GM12878 (cell line): ENCODE data around the gene AKAP12.

ENCODE experiments used
- BHLHE40 ChIP-seq, 2 experiments: fragments of 450-650 bp in 1 of 2; IDR thresholded peaks; 2 replicates each; pipeline ENCODE4 v1.6.1; 2011 to 2017; ENCODE audit warnings: low read depth in 2 of 2, borderline replicate concordance in 1 of 2, improper control_type of control experiment in 1 of 2, low read length in 1 of 2, mild to moderate bottlenecking in 1 of 2
- BRCA1 ChIP-seq: IDR thresholded peaks from 2 replicates; pipeline ENCODE4 v1.6.1; 2011; ENCODE audit warnings: low read depth, low read length, improper control_type of control experiment
- EP300 ChIP-seq, 2 experiments: fragments of 150-350 bp in 1 of 2; IDR thresholded peaks; 2 replicates each; pipeline ENCODE4 v1.6.1; 2011 to 2012; ENCODE audit warnings: low read depth in 2 of 2, low read length in 2 of 2, borderline replicate concordance in 1 of 2, improper control_type of control experiment in 1 of 2, inconsistent platforms in 1 of 2; ENCODE audit not compliant: control insufficient read depth in 1 of 2
- HDAC2 ChIP-seq: fragments of 200-600 bp; sonication (generic); IDR thresholded peaks from 2 replicates; pipeline ENCODE4 v1.6.1; 2017
- MAX ChIP-seq: IDR thresholded peaks from 2 replicates; pipeline ENCODE4 v1.6.1; 2012; ENCODE audit warnings: low read depth, low read length, improper control_type of control experiment
- POLR2AphosphoS2 ChIP-seq: IDR thresholded peaks from 2 replicates; pipeline ENCODE4 v1.6.1; 2011; ENCODE audit warnings: low read depth, mild to moderate bottlenecking, low read length, improper control_type of control experiment, moderate library complexity
- POLR2AphosphoS5 ChIP-seq: IDR thresholded peaks from 2 replicates; pipeline ENCODE4 v1.6.1; 2011; ENCODE audit warnings: mild to moderate bottlenecking, low read length, inconsistent platforms
- RAD21 ChIP-seq: IDR thresholded peaks from 2 replicates; pipeline ENCODE4 v1.6.1; 2011; ENCODE audit warnings: mild to moderate bottlenecking, low read depth, low read length, moderate library complexity; ENCODE audit not compliant: insufficient read depth
- RFX5 ChIP-seq: IDR thresholded peaks from 2 replicates; pipeline ENCODE4 v1.6.1; 2011; ENCODE audit warnings: low read depth, low read length, improper control_type of control experiment
- SIN3A ChIP-seq: IDR thresholded peaks from 2 replicates; pipeline ENCODE4 v1.6.1; 2012; ENCODE audit warnings: low read depth, low read length, improper control_type of control experiment
- SP1 ChIP-seq: IDR thresholded peaks from one replicate; pipeline ENCODE4 v1.6.1; 2011; ENCODE audit warnings: low read depth, low read length
- SPI1 ChIP-seq: IDR thresholded peaks from 2 replicates; pipeline ENCODE4 v1.6.1; 2011; ENCODE audit warnings: low read depth, mild to moderate bottlenecking, low read length, moderate library complexity, borderline replicate concordance; ENCODE audit not compliant: insufficient read depth
- TF ChIP-seq, protein P1 (sequence below): fragments of 450-650 bp; conservative IDR thresholded peaks from 2 replicates; pipeline ENCODE4 v1.6.1; 2017; ENCODE audit warnings: mild to moderate bottlenecking, moderate library complexity
- TF ChIP-seq, protein P2 (sequence below): IDR thresholded peaks from 2 replicates; pipeline ENCODE4 v1.6.1; 2012; ENCODE audit warnings: low read depth, low read length, improper control_type of control experiment

DNA sequence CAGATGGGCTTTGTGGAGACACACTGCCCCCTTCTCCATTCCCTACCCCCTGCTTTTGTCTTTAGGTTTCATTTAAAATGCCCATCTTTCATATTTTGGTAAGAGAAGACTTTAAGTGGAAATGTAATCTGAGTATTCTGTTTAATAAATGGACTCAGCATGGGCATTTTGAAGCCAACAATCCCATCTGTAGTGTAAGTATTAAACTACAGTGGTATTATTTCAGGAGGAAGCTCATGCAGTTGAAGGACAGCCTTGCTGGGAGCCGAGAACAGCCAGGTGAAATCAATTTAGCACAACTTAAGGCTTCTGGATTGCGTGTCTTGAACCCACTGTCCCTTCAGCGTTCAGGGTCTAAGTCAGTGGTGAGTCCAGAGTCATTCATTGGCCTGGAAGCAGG, 63.5 kb downstream of the AKAP12 start:
- TF ChIP-seq POLR2AphosphoS5 (no peak), RFX5 (no peak), MAX (no peak), POLR2AphosphoS2 (no peak), RAD21 (no peak), BHLHE40 (IDR thresholded peaks at IDR 0.05; ENCODE audit: borderline replicate concordance in 1 of 2, low read depth in 2 of 2, low read length in 1 of 2) (no peak), SIN3A (no peak), SP1 (no peak), SPI1 (no peak), HDAC2 (no peak), EP300 (IDR thresholded peaks at IDR 0.05; ENCODE audit: borderline replicate concordance in 1 of 2, control insufficient read depth in 1 of 2, low read depth in 2 of 2, low read length in 2 of 2) (no peak), BRCA1 (no peak)
- TF ChIP-seq, protein P1, sequence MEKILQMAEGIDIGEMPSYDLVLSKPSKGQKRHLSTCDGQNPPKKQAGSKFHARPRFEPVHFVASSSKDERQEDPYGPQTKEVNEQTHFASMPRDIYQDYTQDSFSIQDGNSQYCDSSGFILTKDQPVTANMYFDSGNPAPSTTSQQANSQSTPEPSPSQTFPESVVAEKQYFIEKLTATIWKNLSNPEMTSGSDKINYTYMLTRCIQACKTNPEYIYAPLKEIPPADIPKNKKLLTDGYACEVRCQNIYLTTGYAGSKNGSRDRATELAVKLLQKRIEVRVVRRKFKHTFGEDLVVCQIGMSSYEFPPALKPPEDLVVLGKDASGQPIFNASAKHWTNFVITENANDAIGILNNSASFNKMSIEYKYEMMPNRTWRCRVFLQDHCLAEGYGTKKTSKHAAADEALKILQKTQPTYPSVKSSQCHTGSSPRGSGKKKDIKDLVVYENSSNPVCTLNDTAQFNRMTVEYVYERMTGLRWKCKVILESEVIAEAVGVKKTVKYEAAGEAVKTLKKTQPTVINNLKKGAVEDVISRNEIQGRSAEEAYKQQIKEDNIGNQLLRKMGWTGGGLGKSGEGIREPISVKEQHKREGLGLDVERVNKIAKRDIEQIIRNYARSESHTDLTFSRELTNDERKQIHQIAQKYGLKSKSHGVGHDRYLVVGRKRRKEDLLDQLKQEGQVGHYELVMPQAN = no peak
- TF ChIP-seq, protein P2, sequence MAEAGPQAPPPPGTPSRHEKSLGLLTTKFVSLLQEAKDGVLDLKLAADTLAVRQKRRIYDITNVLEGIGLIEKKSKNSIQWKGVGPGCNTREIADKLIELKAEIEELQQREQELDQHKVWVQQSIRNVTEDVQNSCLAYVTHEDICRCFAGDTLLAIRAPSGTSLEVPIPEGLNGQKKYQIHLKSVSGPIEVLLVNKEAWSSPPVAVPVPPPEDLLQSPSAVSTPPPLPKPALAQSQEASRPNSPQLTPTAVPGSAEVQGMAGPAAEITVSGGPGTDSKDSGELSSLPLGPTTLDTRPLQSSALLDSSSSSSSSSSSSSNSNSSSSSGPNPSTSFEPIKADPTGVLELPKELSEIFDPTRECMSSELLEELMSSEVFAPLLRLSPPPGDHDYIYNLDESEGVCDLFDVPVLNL = no peak
